OCI-LY1 (cell line): Measurements from ENCODE around the gene ANKRD11.
A peak's percentile ranks its signal among the peaks of the same experiment; 100 is the strongest.
"Not testable (repeated sequence)": the region's sequence is repeated elsewhere in the genome, so short reads cannot be mapped to it uniquely, and the experiment has no call there.

ENCODE experiments used
- H2AFZ ChIP-seq: fragments of 200-600 bp; sonication (generic), shearing (Covaris generic); 2 replicates; pipeline ENCODE4 v1.6.0; 2014; ENCODE audit warnings: antibody characterized with exemption, mild to moderate bottlenecking, low read length
- H3F3A ChIP-seq: fragments of 200-600 bp; sonication (generic), shearing (Covaris generic); 2 replicates; pipeline ENCODE4 v1.6.0; 2014; ENCODE audit warnings: mild to moderate bottlenecking, antibody characterized with exemption, low read length, moderate library complexity; ENCODE audit not compliant: insufficient read depth
- H3K27ac ChIP-seq: fragments of 200-600 bp; sonication (generic); 2 replicates; pipeline ENCODE4 v1.5.1; 2014; ENCODE audit warnings: low read length, mixed run types, mild to moderate bottlenecking, low read depth; ENCODE audit not compliant: poor library complexity, severe bottlenecking
- H3K27me3 ChIP-seq: fragments of 200-600 bp; sonication (generic); 2 replicates; pipeline ENCODE4 v1.6.0; 2014; ENCODE audit warnings: antibody characterized with exemption, mild to moderate bottlenecking, low read length, moderate library complexity; ENCODE audit not compliant: insufficient read depth
- H3K36me3 ChIP-seq: fragments of 200-600 bp; sonication (generic); 2 replicates; pipeline ENCODE4 v1.6.1; 2014; ENCODE audit warnings: mild to moderate bottlenecking, antibody characterized with exemption, low read length, moderate library complexity, mixed read lengths; ENCODE audit not compliant: insufficient read depth
- H3K4me1 ChIP-seq: fragments of 200-600 bp; sonication (generic); 2 replicates; pipeline ENCODE4 v1.5.1; 2014; ENCODE audit warnings: mild to moderate bottlenecking, low read length, moderate library complexity; ENCODE audit not compliant: insufficient read depth, severe bottlenecking
- H3K4me2 ChIP-seq: fragments of 200-600 bp; sonication (generic), shearing (Covaris generic); 2 replicates; pipeline ENCODE4 v1.6.1; 2014; ENCODE audit warnings: low read length
- H3K4me3 ChIP-seq: fragments of 200-600 bp; sonication (generic); 2 replicates; pipeline ENCODE4 v1.5.1; 2014; ENCODE audit warnings: low read length, low read depth, mild to moderate bottlenecking, mixed read lengths; ENCODE audit not compliant: poor library complexity, severe bottlenecking
- H3K79me2 ChIP-seq: fragments of 200-600 bp; shearing (Covaris generic); 2 replicates; pipeline ENCODE4 v1.6.1; 2016; ENCODE audit warnings: mixed run types, low read length, mixed read lengths; ENCODE audit not compliant: insufficient read depth
- H3K9ac ChIP-seq: fragments of 200-600 bp; sonication (generic), shearing (Covaris generic); 2 replicates; pipeline ENCODE4 v1.6.1; 2014; ENCODE audit warnings: mild to moderate bottlenecking, low read length, mixed read lengths
- H3K9me2 ChIP-seq: fragments of 200-600 bp; sonication (generic), shearing (Covaris generic); 2 replicates; pipeline ENCODE4 v1.6.1; 2014; ENCODE audit warnings: low read depth, mild to moderate bottlenecking, low read length, mixed read lengths
- H3K9me3 ChIP-seq: fragments of 200-600 bp; shearing (Covaris generic); 2 replicates; pipeline ENCODE4 v1.6.1; 2014; ENCODE audit warnings: low read length, mixed read lengths
- H4K20me1 ChIP-seq: fragments of 200-600 bp; sonication (generic), shearing (Covaris generic); 2 replicates; pipeline ENCODE4 v1.6.0; 2016; ENCODE audit warnings: mild to moderate bottlenecking, low read length; ENCODE audit not compliant: insufficient read depth
- CTCF ChIP-seq: fragments of 200-600 bp; sonication (generic), shearing (Covaris generic); IDR thresholded peaks from 2 replicates; pipeline ENCODE4 v1.5.1; 2017; ENCODE audit warnings: mild to moderate bottlenecking, antibody characterized with exemption, low read length, moderate library complexity, mixed read lengths
- EZH2 ChIP-seq: fragments of 200-600 bp; sonication (generic), shearing (Covaris generic); IDR thresholded peaks from 2 replicates; pipeline ENCODE4 v1.8.0; 2017; ENCODE audit warnings: borderline replicate concordance, mixed run types, mild to moderate bottlenecking, antibody characterized with exemption, low read length, moderate library complexity, mixed read lengths

ANKRD11 gene

GRCh38 chr16:89246903-89247733 lies 243.2 kb downstream of the ANKRD11 start:
- Histone ChIP-seq H3K79me2 (no peaks in the 10 kb centered on the region), H3K4me2 (peak overlapping the region; percentile 64), H3F3A (no peaks in the 10 kb centered on the region), H3K4me1 (peaks cover 5% of the 10 kb centered on the region), H3K9ac (peak overlapping the region; percentile 51; the same call in 1 of the 2 replicates), H3K36me3 (no peaks in the 10 kb centered on the region), H3K9me2 (no peaks in the 10 kb centered on the region), H2AFZ (no peak overlapping the region), H3K27ac (no peak overlapping the region), H3K27me3 (no peaks in the 10 kb centered on the region), H3K9me3 (no peaks in the 10 kb centered on the region), H4K20me1 (no peaks in the 10 kb centered on the region), H3K4me3 (peak overlapping the region; percentile 52)
- TF ChIP-seq CTCF, result no peak
- no peak for TF ChIP-seq EZH2

DNA sequence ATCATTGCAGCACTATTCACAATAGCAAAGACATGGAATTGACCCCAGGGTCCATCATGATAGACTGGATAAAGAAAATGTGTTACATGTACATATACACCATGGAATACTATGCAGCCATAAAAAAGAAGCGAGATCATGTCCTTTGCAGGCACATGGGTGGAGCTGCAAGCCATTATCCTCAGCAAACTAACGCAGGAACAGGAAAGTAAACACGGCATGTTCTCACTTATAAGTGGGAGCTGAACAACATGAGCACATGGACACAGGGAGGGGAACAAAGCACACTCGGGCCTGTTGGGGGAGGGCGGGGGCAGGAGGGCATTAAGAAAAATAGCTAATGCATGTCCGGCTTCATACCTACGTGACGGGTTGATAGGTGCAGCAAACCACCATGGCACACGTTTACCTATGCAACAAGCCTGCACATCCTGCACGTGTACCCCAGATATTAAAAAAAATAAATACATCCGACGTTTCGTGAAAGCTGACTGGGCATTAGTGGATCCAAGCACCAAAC lies 243.9 kb downstream of the ANKRD11 start:
- Histone ChIP-seq H3K9me3 (no peaks in the 10 kb centered on the region), H3K9ac (peak overlapping the region; percentile 51; the same call in 1 of the 2 replicates), H3K4me1 (peaks cover 5% of the 10 kb centered on the region), H4K20me1 (no peaks in the 10 kb centered on the region), H3K27ac (no peak overlapping the region), H3K4me2 (peak overlapping the region; percentile 64), H3K9me2 (no peaks in the 10 kb centered on the region), H3K36me3 (no peaks in the 10 kb centered on the region), H3F3A (no peaks in the 10 kb centered on the region), H2AFZ (no peak overlapping the region), H3K79me2 (no peaks in the 10 kb centered on the region), H3K4me3 (peak overlapping the region; percentile 52), H3K27me3 (no peaks in the 10 kb centered on the region)
- TF ChIP-seq EZH2, result no peak

DNA sequence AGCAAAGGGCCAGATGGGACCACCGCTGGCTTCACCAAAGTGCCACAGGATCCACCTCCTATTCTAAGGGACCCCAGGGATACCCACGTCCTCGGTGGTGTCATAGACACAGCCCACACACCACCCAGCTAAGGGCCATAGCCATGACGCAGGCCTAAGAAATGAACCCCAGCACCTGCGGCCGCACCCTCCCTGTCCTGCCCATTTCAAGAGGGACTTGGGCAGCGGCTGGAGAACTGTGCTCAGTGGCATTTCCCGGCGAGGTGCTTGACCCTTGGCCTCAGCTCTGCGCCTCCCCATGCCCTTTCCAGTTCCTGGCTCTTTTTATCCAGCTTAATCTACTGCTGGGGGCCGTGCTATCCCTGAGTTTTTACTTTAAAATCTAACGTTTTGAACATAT lies 245.6 kb downstream of the ANKRD11 start:
- Histone ChIP-seq H3K4me1 (peaks cover 5% of the 10 kb centered on the region), H3K36me3 (no peaks in the 10 kb centered on the region), H3K27ac (no peak overlapping the region), H3K9ac (no peak overlapping the region), H3F3A (no peaks in the 10 kb centered on the region), H3K4me2 (no peak overlapping the region), H3K27me3 (no peaks in the 10 kb centered on the region), H4K20me1 (no peaks in the 10 kb centered on the region), H3K79me2 (no peaks in the 10 kb centered on the region), H3K9me3 (no peaks in the 10 kb centered on the region), H2AFZ (no peak overlapping the region), H3K4me3 (no peak overlapping the region), H3K9me2 (no peaks in the 10 kb centered on the region)
- TF ChIP-seq EZH2, result no peak

GRCh38 chr16:89244264-89244663 lies 246.1 kb downstream of the ANKRD11 start:
- not testable (repeated sequence) for H3K27me3 ChIP-seq

More at GRCh38 chr16:89244264-89244663, 246.1 kb downstream of the ANKRD11 start:
- not testable (repeated sequence) for H3K9me3 ChIP-seq, H3K4me3 ChIP-seq, H3K4me1 ChIP-seq, H2AFZ ChIP-seq, H3K36me3 ChIP-seq, H3K9ac ChIP-seq, H3K27ac ChIP-seq, H3F3A ChIP-seq, H3K4me2 ChIP-seq, H3K79me2 ChIP-seq, H3K9me2 ChIP-seq, H4K20me1 ChIP-seq
